HEK293T (cell line): ENCODE data around the gene TXNL4B.

ENCODE experiments used
- BHLHE40 ChIP-seq: fragments of 450-650 bp; IDR thresholded peaks from 2 replicates; pipeline ENCODE4 v1.6.1; 2016; ENCODE audit warnings: mild to moderate bottlenecking, moderate library complexity, borderline replicate concordance
- CTBP1 ChIP-seq: fragments of 450-650 bp; IDR thresholded peaks from 2 replicates; pipeline ENCODE4 v1.6.1; 2016; ENCODE audit warnings: borderline replicate concordance
- ELF4 ChIP-seq: fragments of 450-650 bp; IDR thresholded peaks from 2 replicates; pipeline ENCODE4 v1.6.1; 2017; ENCODE audit warnings: antibody characterized with exemption
- FOXA1 ChIP-seq: fragments of 450-650 bp; IDR thresholded peaks from 2 replicates; pipeline ENCODE4 v1.6.1; 2016; ENCODE audit warnings: mild to moderate bottlenecking
- FOXK2 ChIP-seq: fragments of 450-650 bp; IDR thresholded peaks from 2 replicates; pipeline ENCODE4 v1.6.1; 2016; ENCODE audit warnings: mild to moderate bottlenecking
- FOXM1 ChIP-seq: fragments of 450-650 bp; IDR thresholded peaks from 2 replicates; pipeline ENCODE4 v1.6.1; 2017; ENCODE audit warnings: mild to moderate bottlenecking, borderline replicate concordance
- HDGF ChIP-seq: fragments of 450-650 bp; IDR thresholded peaks from 2 replicates; pipeline ENCODE4 v1.6.1; 2017; ENCODE audit warnings: antibody characterized with exemption, borderline replicate concordance
- LEF1 ChIP-seq: fragments of 450-650 bp; IDR thresholded peaks from 2 replicates; pipeline ENCODE4 v1.6.1; 2017; ENCODE audit warnings: mild to moderate bottlenecking, borderline replicate concordance
- NFRKB ChIP-seq: fragments of 450-650 bp; IDR thresholded peaks from 2 replicates; pipeline ENCODE4 v1.6.1; 2016; ENCODE audit warnings: mild to moderate bottlenecking, moderate library complexity
- SP1 ChIP-seq: fragments of 450-650 bp; IDR thresholded peaks from 2 replicates; pipeline ENCODE4 v1.6.1; 2017
- SUZ12 ChIP-seq: fragments of 450-650 bp; IDR thresholded peaks from 2 replicates; pipeline ENCODE4 v1.6.1; 2016; ENCODE audit warnings: mild to moderate bottlenecking
- TARDBP ChIP-seq: fragments of 450-650 bp; IDR thresholded peaks from 2 replicates; pipeline ENCODE4 v1.6.1; 2016
- TF ChIP-seq, protein P1 (sequence below): fragments of 450-650 bp; IDR thresholded peaks from 2 replicates; pipeline ENCODE4 v1.6.1; 2016

DNA sequence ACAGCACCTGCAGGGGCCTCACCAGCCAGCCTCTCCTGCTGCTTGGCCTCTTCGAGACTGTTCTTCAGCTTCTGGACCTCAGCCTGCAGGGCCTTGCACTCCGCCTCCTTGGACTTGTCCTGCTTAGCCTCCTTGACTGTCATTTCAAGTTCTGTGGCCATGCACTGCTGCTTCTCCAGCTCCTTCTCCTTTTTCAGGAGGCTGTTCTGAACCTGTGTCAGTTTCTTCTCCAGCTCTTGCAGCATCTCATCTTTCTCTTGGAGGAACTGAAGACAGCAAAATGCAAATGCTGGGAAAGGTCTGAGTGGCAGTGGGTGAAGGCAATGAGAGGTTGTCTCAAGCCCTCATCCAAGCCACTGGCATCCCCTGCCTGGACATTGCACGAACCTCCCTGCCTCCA lies 39.3 kb upstream of the TXNL4B start:
- TF ChIP-seq FOXK2 (no peak), SUZ12 (no peak), ELF4 (no peak), SP1 (no peak), FOXA1 (no peak), BHLHE40 (no peak), TARDBP (no peak), FOXM1 (no peak), HDGF (no peak), LEF1 (no peak), CTBP1 (no peak), NFRKB (no peak)
- TF ChIP-seq, protein P1, sequence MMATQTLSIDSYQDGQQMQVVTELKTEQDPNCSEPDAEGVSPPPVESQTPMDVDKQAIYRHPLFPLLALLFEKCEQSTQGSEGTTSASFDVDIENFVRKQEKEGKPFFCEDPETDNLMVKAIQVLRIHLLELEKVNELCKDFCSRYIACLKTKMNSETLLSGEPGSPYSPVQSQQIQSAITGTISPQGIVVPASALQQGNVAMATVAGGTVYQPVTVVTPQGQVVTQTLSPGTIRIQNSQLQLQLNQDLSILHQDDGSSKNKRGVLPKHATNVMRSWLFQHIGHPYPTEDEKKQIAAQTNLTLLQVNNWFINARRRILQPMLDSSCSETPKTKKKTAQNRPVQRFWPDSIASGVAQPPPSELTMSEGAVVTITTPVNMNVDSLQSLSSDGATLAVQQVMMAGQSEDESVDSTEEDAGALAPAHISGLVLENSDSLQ, result no peak
